Stimulated activated CD4-positive, alpha-beta T cell treated with anti-CD3 and anti-CD28 coated beads, Interleukin-1b, Interleukin-23, amount 100 ng/mL, for 1 hour (primary cell): ENCODE results near the gene TJP3.

ENCODE experiments used
- DNase-seq, 2 donors: peaks; one replicate each; pipeline ENCODE4 v3.0.0-alpha.2; 2020; ENCODE audit warnings: low read depth in 2 of 2

Gene TJP3

GRCh38 chr19:3710265-3710812 lies 2.2 kb downstream of the TJP3 start:
- no peak for DNase-seq

- DNase-seq, result no peak
Measured at GRCh38 chr19:3712663-3713611, 4.8 kb downstream of the TJP3 start.

GRCh38 chr19:3716147-3716668 lies 8.0 kb downstream of the TJP3 start:
- DNase-seq, result no peak

GRCh38 chr19:3719868-3720267 lies 11.7 kb downstream of the TJP3 start:
- no peak for DNase-seq

- no peak for DNase-seq
Measured at GRCh38 chr19:3720349-3720917, 12.2 kb downstream of the TJP3 start.

GRCh38 chr19:3721131-3721886 lies 13.1 kb downstream of the TJP3 start:
- DNase-seq, result peak; percentile 78 to 83

- no peak for DNase-seq
Measured at GRCh38 chr19:3721887-3722442, 13.8 kb downstream of the TJP3 start.

- DNase-seq, result no peak
Measured at GRCh38 chr19:3722443-3723109, 14.4 kb downstream of the TJP3 start.

GRCh38 chr19:3723110-3723488 lies 14.9 kb downstream of the TJP3 start:
- DNase-seq, result no peak

GRCh38 chr19:3723883-3724282 lies 15.7 kb downstream of the TJP3 start:
- no peak for DNase-seq

GRCh38 chr19:3725121-3725520 lies 16.9 kb downstream of the TJP3 start:
- DNase-seq, result no peak

- no peak for DNase-seq
Measured at GRCh38 chr19:3725640-3726310, 17.6 kb downstream of the TJP3 start.

- DNase-seq, result no peak
Measured at GRCh38 chr19:3730457-3730958, 22.3 kb downstream of the TJP3 start.

- DNase-seq, result no peak
Measured at GRCh38 chr19:3732108-3732507, 23.9 kb downstream of the TJP3 start.

- DNase-seq, result no peak
Measured at GRCh38 chr19:3733549-3734309, 25.5 kb downstream of the TJP3 start.

- no peak for DNase-seq
Measured at GRCh38 chr19:3734310-3734600, 26.1 kb downstream of the TJP3 start.

- no peak for DNase-seq
Measured at GRCh38 chr19:3736106-3736724, 28.0 kb downstream of the TJP3 start.

GRCh38 chr19:3737487-3738205 lies 29.5 kb downstream of the TJP3 start:
- no peak for DNase-seq
